Measurements from ENCODE around the gene PMEL.

- TF ChIP-seq CTCF (IDR thresholded peaks at IDR 0.05) (no peak), POLR2A (IDR thresholded peaks at IDR 0.05) (peak in 3 of 4 donors; percentile 59 to 87 (median 71))
These were observed 38.0 kb downstream of the PMEL start, which contains the start of gene PYM1 for GRCh38 chr12:55927588-55928502.

All from upper lobe of left lung (tissue), 4 donors.